Measurements from ENCODE around the gene GXYLT2.

GXYLT2 gene, protein sequence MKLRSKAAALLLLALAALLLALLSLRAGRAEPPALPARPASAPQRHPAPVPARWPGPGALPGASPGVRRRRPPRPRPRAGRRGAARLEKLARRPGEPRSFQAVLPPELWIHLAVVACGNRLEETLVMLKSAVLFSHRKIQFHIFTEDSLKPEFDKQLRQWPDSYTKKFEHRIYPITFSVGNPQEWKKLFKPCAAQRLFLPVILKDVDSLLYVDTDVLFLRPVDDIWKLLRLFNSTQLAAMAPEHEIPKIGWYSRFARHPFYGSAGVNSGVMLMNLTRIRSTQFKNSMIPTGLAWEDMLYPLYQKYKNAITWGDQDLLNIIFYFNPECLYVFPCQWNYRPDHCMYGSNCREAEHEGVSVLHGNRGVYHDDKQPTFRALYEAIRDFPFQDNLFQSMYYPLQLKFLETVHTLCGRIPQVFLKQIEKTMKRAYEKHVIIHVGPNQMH

GRCh38 chr3:72887705-72888545 is at the start of gene GXYLT2:
Gene GXYLT2 (plus strand): TSS chr3:72888046. CDS start chr3:72888234, 188 bp downstream.
- DNase-seq (peak; percentile 45), ATAC-seq (peak; percentile 74)

DNA sequence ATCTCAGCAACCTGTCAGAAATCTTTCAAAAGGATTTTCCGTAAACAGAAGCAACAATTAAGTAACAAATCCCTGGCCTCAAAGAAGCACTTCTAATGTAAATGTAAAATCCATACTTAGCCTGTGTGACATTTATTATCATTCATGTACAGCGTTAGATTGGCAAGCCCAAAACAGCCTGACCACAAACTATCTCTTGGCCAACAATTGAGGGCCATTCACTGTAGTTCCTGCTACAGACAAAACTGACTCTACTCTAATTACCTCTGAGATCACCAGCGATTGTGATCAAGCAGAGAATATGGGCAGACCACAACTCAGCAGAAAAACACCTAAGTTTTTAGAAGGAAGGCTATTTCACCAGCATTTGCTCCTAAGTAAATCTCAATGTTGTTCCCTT is 48.8 kb upstream of the GXYLT2 start:
- ATAC-seq: no peak
- DNase-seq: no peak

- ATAC-seq (peak; percentile 35), DNase-seq (no peak)
These were observed 43.3 kb upstream of the GXYLT2 start for GRCh38 chr3:72844436-72844993.

GRCh38 chr3:72846166-72846565 is 41.7 kb upstream of the GXYLT2 start:
- ATAC-seq (no peak), DNase-seq (no peak)

GRCh38 chr3:72847282-72847681 is 40.6 kb upstream of the GXYLT2 start:
- no peak for ATAC-seq
- DNase-seq: no peak

- ATAC-seq (peak; percentile 93), DNase-seq (peak; percentile 97)
These were observed 39.8 kb upstream of the GXYLT2 start, which contains the start of gene SHQ1 for GRCh38 chr3:72847751-72848702. Gene SHQ1 (minus strand): TSS chr3:72848445. CDS start chr3:72848340, 105 bp downstream.

DNA sequence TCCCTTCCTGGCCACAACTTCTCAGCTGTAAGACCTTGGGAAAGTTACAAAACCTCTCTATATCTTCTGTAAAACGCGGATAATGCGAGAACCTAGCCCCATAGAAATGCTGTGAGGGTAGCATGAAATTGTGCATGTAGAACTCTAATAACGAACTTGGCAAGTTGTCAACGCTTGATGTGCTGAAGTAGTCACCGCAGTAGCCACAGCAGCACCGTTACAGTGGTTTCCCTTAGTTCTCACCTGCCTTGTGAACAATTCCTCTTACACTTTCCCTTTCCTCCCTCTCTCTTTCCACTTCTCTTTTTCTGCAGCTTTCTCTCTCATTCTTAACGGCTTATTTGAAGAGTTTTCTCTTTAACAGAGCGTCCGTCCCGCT is 39.2 kb upstream of the GXYLT2 start:
- DNase-seq: no peak
- ATAC-seq: peak; percentile 38

- DNase-seq: no peak
- ATAC-seq: no peak
These were observed 32.8 kb upstream of the GXYLT2 start for GRCh38 chr3:72855001-72855400.

DNA sequence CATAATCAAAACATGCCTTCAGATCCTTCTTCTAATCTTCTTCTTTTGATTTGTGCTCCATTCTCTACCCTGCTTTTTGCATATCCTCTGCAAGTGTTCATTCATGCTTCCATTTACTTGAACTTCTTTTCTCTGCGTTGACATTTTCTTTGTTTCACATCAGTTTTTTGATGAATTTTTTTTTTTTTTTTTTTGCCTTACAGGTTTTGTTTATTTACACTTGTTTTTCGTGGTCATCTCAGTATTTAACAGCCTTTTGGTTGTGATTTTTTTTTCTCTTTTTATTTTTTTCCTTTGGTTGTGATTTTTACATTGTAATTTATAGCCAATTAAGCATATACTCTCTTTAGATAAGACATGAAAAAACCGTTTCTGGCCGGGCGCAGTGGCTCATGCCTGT is 27.8 kb upstream of the GXYLT2 start:
- DNase-seq (no peak), ATAC-seq (no peak)

GRCh38 chr3:72860846-72861245 is 27.0 kb upstream of the GXYLT2 start:
- no peak for DNase-seq
- ATAC-seq: no peak

- no peak for DNase-seq
- no peak for ATAC-seq
These were observed 25.3 kb upstream of the GXYLT2 start for GRCh38 chr3:72862314-72863090.

DNA sequence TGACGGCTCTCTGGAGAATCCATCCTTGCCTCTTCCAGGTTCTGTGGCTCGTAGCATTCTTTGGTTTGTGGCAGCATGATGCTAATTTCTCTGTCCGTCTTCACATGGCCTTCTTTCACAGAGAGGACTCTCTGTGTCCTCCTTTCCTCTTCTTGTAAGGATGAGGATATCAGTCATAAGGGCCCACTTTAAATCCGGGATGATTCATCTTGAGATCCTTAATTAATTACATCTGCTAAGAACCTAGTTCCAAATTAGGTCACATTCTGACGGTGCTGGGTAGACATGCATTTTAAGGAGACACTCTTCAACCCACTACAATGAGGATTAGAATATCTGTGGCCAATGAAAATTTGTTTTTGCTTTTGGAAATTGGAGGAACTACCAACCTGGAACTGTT is 15.7 kb upstream of the GXYLT2 start:
- DNase-seq: no peak
- ATAC-seq: no peak

DNA sequence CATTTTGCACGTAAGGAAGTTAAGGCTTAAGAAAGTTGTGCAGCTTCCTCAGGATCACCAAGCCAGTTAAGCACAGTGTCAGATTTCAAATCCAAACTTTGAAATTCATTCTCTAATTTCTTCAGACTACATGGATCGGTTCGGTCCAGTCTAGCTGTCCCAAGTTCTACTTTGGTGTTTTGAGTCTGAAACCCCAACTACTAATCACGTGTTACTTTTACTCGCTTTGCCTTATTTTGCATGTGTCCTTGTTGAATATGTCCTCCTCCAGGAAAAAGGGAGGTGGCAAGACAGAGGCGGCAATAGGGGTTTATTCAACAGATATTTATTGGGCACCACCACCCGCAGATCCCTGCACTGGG is 522 bp upstream of the GXYLT2 start:
- ATAC-seq (no peak), DNase-seq (no peak)

DNA sequence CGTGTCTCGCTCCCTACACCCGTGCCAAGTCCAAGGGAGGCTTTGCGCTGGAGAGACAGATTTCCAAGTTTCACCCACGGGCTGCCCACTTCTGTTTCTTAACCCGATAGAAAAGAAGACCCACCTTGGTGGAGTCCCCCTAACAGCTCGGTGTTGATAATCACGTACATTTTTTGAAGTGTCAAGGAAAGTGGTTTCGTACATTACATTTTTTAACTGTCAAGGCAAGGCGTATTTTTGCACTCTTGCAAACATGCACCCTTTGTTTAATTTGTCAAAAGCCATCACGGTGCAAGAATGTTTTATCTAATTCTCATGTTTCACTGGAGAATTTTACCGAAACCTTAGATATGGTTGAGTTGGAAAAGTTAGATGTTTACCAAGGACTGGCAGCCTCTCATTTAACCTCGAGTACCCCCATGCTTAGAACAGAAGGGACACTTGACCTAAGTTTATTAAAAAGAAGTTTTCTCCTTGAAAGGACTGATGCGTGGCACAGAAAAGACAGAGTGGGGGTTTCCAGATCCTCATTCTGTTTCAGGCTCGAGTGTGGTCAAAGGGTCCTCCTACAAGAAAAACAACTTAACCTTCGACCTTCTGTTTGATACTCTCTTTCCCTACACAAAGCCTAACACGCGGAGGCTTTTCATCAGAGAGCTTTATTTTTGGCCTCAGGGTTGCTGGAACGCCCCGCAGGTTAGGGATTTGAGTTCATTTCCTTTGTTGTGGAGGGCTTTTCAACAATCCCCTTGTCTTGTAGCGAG is 882 bp downstream of the GXYLT2 start:
- ATAC-seq (no peak), DNase-seq (no peak)

DNA sequence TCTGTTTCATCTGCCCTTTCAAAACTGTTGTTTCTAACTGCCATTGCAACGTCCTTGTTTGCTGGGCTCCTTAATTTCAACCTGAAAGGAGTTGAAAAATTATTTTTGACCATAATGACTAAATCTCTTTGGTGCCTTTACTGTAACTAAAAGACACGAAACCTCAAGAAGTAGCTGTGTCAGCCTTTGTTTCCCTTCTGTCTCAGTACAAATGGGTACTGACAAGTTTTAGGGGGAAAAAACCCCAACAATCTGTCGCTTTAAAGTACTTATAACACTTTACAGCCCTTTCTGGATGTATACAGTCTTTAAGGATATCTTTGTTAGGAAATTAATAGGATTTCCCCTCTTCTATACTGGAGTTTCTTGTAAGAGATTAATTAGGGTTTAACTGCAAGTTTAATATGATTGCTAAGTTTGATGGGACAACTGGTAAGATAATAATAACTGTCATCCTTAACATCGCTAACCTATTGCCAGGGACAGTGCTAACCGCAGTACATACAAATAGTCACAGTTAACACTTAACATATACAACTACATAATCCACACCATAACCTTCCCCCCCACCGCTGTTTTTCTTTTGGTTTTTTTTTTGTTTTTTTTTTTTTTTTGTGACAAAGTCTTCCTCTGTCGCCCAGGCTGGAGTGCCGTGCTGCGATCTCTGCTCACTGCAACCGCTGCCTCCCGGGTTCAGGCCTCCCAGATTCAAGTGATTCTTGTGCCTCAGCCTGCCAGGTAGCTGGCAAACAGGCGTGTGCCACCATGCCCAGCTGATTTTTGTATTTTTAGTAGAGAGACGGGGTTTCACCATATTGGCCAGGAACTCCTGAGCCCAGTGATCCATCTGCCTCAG is 1.7 kb downstream of the GXYLT2 start:
- ATAC-seq (no peak), DNase-seq (no peak)

- no peak for ATAC-seq
These were observed 2.5 kb downstream of the GXYLT2 start for GRCh38 chr3:72890166-72890925.

DNA sequence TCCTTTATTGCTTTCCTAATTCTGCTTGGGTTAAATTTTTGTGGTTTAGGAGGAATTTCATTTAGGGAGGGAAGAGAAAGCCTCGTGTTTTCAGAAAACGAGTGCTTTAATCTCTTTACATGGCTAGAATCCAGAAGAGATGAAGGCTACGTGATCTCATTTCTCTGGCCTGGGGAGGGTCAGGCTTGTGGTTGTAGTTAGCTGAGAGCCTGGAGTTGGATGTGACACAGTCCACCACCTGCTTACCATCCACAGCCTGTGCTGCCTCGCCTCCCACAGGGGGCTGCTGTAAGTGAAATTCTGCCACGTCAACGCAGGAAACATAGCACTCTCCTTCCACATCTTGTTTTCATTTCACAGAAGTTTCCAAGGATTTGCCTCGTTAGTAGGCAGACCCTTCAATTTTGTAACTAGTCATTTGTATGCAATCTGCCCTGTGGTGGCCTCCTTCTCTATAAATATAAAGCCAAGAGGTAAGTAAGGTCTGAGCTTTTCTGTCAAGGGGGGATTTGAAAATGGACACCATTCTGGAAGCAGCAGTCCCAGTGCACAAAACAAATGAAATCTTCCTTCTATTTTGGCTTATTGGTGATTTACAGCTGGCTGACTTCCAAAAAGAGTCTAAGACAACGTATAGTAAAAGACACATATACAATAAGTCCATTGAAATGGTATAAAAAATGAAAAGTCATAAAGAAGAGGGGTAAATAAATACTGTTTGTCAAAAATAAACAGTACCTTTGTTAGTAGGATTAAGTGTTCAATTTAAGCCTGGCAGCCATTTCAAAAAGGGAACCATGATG is 3.4 kb downstream of the GXYLT2 start:
- no peak for DNase-seq
- ATAC-seq: no peak

More at GRCh38 chr3:72890166-72890925, 2.5 kb downstream of the GXYLT2 start:
- no peak for DNase-seq
